Activated naive CD8-positive, alpha-beta T cell treated with anti-CD3 and anti-CD28 coated beads for 36 hours (primary cell): ENCODE results near the gene ZNF469. TPM values are rescaled to one million over a fixed set of nuclear protein-coding genes. Genes with fewer than 3 reads are reported as not detected.
"Not testable (repeated sequence)": the region's sequence is repeated elsewhere in the genome, so short reads cannot be mapped to it uniquely, and the experiment has no call there.

Experiments used
- DNase-seq: peaks from one replicate; pipeline ENCODE4 v3.0.0; 2021
- H3K27ac Mint-ChIP-seq: one replicate; pipeline ENCODE4 v1.8.0; 2022; ENCODE audit warnings: mild to moderate bottlenecking, moderate library complexity, mixed read lengths
- H3K27me3 Mint-ChIP-seq: one replicate; pipeline ENCODE4 v1.8.0; 2022; ENCODE audit warnings: mild to moderate bottlenecking, mixed read lengths
- H3K36me3 Mint-ChIP-seq: one replicate; pipeline ENCODE4 v1.8.0; 2021; ENCODE audit warnings: mild to moderate bottlenecking, mixed read lengths
- H3K4me1 Mint-ChIP-seq: one replicate; pipeline ENCODE4 v1.8.0; 2021; ENCODE audit warnings: mixed read lengths
- H3K4me3 Mint-ChIP-seq: one replicate; pipeline ENCODE4 v1.8.0; 2022; ENCODE audit warnings: mild to moderate bottlenecking, moderate library complexity, mixed read lengths
- H3K9me3 Mint-ChIP-seq: one replicate; pipeline ENCODE4 v1.8.0; 2022; ENCODE audit warnings: mixed read lengths
- total RNA-seq, 2 experiments: library from RNA; stranded (reverse); gene quantifications; one replicate each; pipeline ENCODE4 v1.2.3, GENCODE V29; 2021

ZNF469 gene
- total RNA-seq, 2 experiments from 2014 or later = 1.2 to 1.3 TPM

GRCh38 chr16:88352261-88353200, 30.2 kb upstream of the ZNF469 start:
- Mint-ChIP-seq H3K9me3 (no peaks in the 10 kb centered on the region), H3K27me3 (no peaks in the 10 kb centered on the region), H3K4me1 (peaks cover 4% of the 10 kb centered on the region), H3K27ac (no peak overlapping the region), H3K36me3 (no peaks in the 10 kb centered on the region), H3K4me3 (no peak overlapping the region)
- DNase-seq = no peak

- DNase-seq = no peak
- Mint-ChIP-seq H3K9me3 (no peaks in the 10 kb centered on the region), H3K4me3 (no peak overlapping the region), H3K4me1 (peaks cover under 1% of the 10 kb centered on the region), H3K27ac (no peak overlapping the region), H3K36me3 (no peaks in the 10 kb centered on the region), H3K27me3 (no peaks in the 10 kb centered on the region)
Observed at GRCh38 chr16:88353232-88353631, 29.5 kb upstream of the ZNF469 start.

- no peak overlapping the region for H3K4me3 Mint-ChIP-seq
- DNase-seq = no peak
Observed at GRCh38 chr16:88353691-88354090, 29.1 kb upstream of the ZNF469 start.

GRCh38 chr16:88354229-88355092, 28.3 kb upstream of the ZNF469 start:
- peaks cover 3% of the 10 kb centered on the region for H3K27me3 Mint-ChIP-seq
- no peaks in the 10 kb centered on the region for H3K9me3 Mint-ChIP-seq
- H3K4me1 Mint-ChIP-seq = no peaks in the 10 kb centered on the region

More at GRCh38 chr16:88353691-88354090, 29.1 kb upstream of the ZNF469 start:
- Mint-ChIP-seq H3K27ac (no peak overlapping the region), H3K36me3 (no peaks in the 10 kb centered on the region), H3K9me3 (no peaks in the 10 kb centered on the region), H3K27me3 (no peaks in the 10 kb centered on the region), H3K4me1 (no peaks in the 10 kb centered on the region)

DNA sequence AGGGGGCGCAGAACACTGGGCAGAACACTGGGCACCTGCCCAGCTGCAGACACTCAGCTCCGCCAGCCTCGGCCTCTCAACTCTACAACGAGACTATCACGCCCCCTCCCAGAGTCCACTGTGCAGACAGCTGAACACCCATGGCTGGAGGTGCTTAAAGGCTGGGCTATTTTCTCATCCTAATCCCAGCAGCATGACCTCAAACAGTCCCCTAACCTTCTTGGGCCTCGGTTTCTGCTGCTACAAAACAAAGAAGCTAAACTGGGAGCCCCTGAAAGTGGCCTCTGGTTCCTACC, 27.7 kb upstream of the ZNF469 start:
- Mint-ChIP-seq H3K4me1 (no peaks in the 10 kb centered on the region), H3K9me3 (no peaks in the 10 kb centered on the region), H3K27me3 (peaks cover 5% of the 10 kb centered on the region), H3K27ac (no peak overlapping the region), H3K4me3 (no peak overlapping the region), H3K36me3 (no peaks in the 10 kb centered on the region)
- no peak for DNase-seq

More at GRCh38 chr16:88354229-88355092, 28.3 kb upstream of the ZNF469 start:
- no peaks in the 10 kb centered on the region for H3K36me3 Mint-ChIP-seq
- H3K4me3 Mint-ChIP-seq = no peak overlapping the region
- no peak overlapping the region for H3K27ac Mint-ChIP-seq
- no peak for DNase-seq

- Mint-ChIP-seq H3K36me3 (no peaks in the 10 kb centered on the region), H3K9me3 (no peaks in the 10 kb centered on the region), H3K4me3 (no peak overlapping the region), H3K27ac (no peak overlapping the region), H3K4me1 (no peaks in the 10 kb centered on the region), H3K27me3 (peaks cover 5% of the 10 kb centered on the region)
- no peak for DNase-seq
Observed at GRCh38 chr16:88355389-88356123, 27.2 kb upstream of the ZNF469 start.

DNA sequence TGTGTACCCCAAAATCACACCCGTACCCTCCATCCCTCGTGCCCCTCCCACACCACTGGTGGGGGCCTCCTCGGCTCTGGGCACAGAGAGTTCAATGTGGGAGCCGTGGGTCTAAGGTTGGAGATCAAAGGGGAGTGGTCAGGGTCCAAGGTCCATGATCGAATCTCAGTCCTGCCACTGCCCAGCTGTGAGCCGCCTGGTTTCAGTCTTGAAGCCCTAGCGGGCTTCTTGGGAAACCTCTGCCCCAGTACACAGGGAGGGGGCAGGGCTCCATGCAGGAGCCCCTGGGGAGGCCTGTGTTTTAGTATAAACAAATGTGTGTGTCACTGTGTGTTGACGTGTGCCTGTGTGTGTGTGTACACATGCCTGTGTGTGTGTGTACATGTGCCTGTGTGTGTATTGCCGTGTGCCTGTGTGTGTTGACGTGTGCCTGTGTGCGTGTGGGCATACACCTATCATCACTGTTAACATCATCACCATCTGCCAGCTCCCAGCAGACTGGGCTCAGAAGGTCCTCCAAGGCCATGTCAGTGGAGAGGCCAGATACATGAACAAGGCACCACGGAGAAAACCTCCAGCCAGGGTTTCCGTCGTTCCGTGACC, 26.5 kb upstream of the ZNF469 start:
- Mint-ChIP-seq H3K27me3 (peaks cover 5% of the 10 kb centered on the region), H3K27ac (no peak overlapping the region), H3K9me3 (no peaks in the 10 kb centered on the region), H3K36me3 (no peaks in the 10 kb centered on the region), H3K4me1 (no peaks in the 10 kb centered on the region), H3K4me3 (no peak overlapping the region)
- no peak for DNase-seq

GRCh38 chr16:88356727-88357199, 26.0 kb upstream of the ZNF469 start:
- H3K4me3 Mint-ChIP-seq = no peak overlapping the region
- H3K36me3 Mint-ChIP-seq = no peaks in the 10 kb centered on the region
- peaks cover 9% of the 10 kb centered on the region for H3K27me3 Mint-ChIP-seq
- no peak for DNase-seq
- H3K27ac Mint-ChIP-seq = no peak overlapping the region
- H3K9me3 Mint-ChIP-seq = no peaks in the 10 kb centered on the region
- H3K4me1 Mint-ChIP-seq = no peaks in the 10 kb centered on the region

DNA sequence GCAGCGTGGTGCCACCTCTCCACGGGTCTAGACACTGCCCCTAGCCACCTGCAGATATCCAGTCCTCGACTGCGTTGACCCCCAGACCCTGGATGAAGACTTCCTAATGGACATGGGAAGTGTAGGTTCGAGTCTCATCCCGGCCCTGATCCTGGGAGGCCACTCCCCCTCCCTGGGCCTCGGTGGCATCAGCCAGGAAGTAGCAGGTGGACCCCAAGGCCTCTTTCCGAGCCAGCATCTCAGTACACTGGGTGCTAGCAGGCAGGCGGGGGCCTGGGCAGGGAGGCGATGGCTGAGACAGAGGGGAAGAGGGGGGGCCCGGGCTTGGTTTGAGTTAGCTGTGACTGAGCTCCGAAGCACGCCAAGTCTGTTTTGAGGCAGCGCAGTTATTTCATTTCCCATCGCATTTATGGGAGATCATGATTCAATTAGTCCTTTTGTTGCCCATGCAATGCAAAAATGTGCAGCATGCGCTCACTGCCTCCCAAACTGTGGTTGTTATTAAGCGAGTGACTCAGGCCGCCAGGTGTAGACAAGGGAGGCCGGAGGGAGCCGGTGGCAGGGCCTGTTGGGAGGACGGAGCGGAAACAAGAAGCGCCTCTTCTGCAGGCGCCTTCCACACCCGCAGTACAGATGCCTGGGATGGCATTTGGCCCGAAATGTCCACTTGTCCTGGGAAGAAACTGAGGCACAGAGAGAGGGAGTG, 25.3 kb upstream of the ZNF469 start:
- DNase-seq = no peak
- no peak overlapping the region for H3K27ac Mint-ChIP-seq
- H3K4me1 Mint-ChIP-seq = no peaks in the 10 kb centered on the region
- no peaks in the 10 kb centered on the region for H3K9me3 Mint-ChIP-seq
- H3K36me3 Mint-ChIP-seq = no peaks in the 10 kb centered on the region
- H3K4me3 Mint-ChIP-seq = no peak overlapping the region
- H3K27me3 Mint-ChIP-seq = peaks cover 15% of the 10 kb centered on the region

- no peaks in the 10 kb centered on the region for H3K36me3 Mint-ChIP-seq
- H3K4me1 Mint-ChIP-seq = no peaks in the 10 kb centered on the region
- DNase-seq = no peak
- H3K27ac Mint-ChIP-seq = no peak overlapping the region
- H3K27me3 Mint-ChIP-seq = peaks cover 21% of the 10 kb centered on the region
- peaks cover under 1% of the 10 kb centered on the region for H3K9me3 Mint-ChIP-seq
- no peak overlapping the region for H3K4me3 Mint-ChIP-seq
Observed at GRCh38 chr16:88358023-88358420, 24.7 kb upstream of the ZNF469 start.

DNA sequence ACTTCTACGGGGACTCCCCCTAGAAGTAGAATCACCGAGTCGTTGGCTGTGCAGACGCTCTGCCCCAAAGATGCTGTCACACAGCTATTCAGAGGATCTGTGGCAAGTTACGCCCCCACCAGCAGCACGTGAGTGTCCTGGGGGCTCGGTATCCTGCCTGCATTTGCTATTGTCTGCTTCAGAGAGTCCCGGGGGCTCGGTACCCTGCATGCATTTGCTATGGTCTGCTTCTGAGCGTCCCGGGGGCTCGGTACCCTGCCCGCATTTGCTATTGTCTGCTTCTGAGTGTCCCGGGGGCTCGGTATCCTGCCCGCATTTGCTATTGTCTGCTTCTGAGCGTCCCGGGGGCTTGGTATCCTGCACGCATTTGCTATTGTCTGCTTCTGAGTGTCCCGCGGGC, 23.8 kb upstream of the ZNF469 start:
- no peak for DNase-seq
- Mint-ChIP-seq H3K36me3 (no peaks in the 10 kb centered on the region), H3K4me3 (no peak overlapping the region), H3K27ac (no peak overlapping the region), H3K9me3 (peaks cover 4% of the 10 kb centered on the region), H3K4me1 (no peaks in the 10 kb centered on the region), H3K27me3 (peaks cover 30% of the 10 kb centered on the region)

DNA sequence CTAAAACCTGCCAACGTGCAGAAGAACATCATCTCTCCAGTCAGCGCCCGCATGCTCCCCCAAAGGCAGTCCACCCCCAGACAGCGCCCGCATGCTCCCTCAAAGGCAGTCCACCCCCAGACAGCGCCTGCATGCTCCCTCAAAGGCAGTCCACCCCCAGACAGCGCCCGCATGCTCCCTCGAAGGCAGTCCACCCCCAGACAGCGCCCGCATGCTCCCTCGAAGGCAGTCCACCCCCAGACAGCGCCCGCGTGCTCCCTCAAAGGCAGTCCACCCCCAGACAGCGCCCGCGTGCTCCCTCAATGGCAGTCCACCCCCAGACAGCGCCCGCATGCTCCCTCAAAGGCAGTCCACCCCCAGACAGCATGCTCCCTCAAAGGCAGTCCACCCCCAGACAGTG, 22.4 kb upstream of the ZNF469 start:
- not testable (repeated sequence) for H3K4me3 Mint-ChIP-seq, DNase-seq, H3K27ac Mint-ChIP-seq, H3K9me3 Mint-ChIP-seq, H3K4me1 Mint-ChIP-seq, H3K36me3 Mint-ChIP-seq
- peaks cover 31% of the 10 kb centered on the region for H3K27me3 Mint-ChIP-seq

DNA sequence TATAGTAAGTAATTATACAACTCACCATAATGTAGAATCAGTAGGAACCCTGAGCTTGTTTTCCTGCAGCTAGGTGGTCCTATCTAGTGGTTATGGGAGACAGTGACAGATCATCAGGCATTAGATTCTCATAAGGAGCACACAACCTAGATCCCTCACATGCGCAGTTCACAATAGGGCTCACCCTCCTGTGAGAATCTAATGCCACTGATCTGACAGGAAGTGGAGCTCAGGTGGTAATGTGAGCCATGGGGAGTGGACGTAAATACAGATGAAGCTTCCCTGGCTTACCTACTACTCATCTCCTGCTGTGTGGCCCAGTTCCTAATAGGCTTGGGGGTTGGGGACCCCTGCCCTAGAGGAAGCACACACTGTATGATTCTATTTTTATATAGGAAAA, 21.8 kb upstream of the ZNF469 start:
- H3K4me1 Mint-ChIP-seq = no peaks in the 10 kb centered on the region
- no peak overlapping the region for H3K4me3 Mint-ChIP-seq
- H3K36me3 Mint-ChIP-seq = no peaks in the 10 kb centered on the region
- no peak for DNase-seq
- no peak overlapping the region for H3K27ac Mint-ChIP-seq
- H3K9me3 Mint-ChIP-seq = peaks cover 4% of the 10 kb centered on the region
- peaks cover 31% of the 10 kb centered on the region for H3K27me3 Mint-ChIP-seq

GRCh38 chr16:88361775-88362174, 21.0 kb upstream of the ZNF469 start:
- H3K36me3 Mint-ChIP-seq = no peaks in the 10 kb centered on the region
- H3K4me1 Mint-ChIP-seq = no peaks in the 10 kb centered on the region
- H3K9me3 Mint-ChIP-seq = peaks cover 4% of the 10 kb centered on the region
- no peak for DNase-seq
- H3K4me3 Mint-ChIP-seq = no peak overlapping the region
- H3K27me3 Mint-ChIP-seq = peaks cover 31% of the 10 kb centered on the region
- H3K27ac Mint-ChIP-seq = no peak overlapping the region
